A549 (cell line): ENCODE data around the gene PTGES3L. TPM values are rescaled to one million over a fixed set of nuclear protein-coding genes. Genes with fewer than 3 reads are reported as not detected.

Experiments
- ATAC-seq, 2 experiments: fragments of 200-7000 bp in 1 of 2; fragments of >200 bp in 1 of 2; cut with Nextera tagmentation in 1 of 2; cut with Tn5 transposase in 1 of 2; 3 replicates each; pipeline versions ENCODE4 v1.8.0 to v1.9.1; 2018 to 2020; ENCODE audit warnings: mild to moderate bottlenecking in 1 of 2, moderate library complexity in 1 of 2
- CTCF ChIA-PET: fragments of 300-600 bp; sonication (Branson Sonifier 250); formaldehyde crosslinking; extraction: SDS; loops from one replicate; lab custom pipeline; 2021; ENCODE audit warnings: antibody characterized with exemption, inconsistent platforms; lab: Yijun Ruan, JAX
- POLR2A ChIA-PET: fragments of 350-600 bp; formaldehyde crosslinking; extraction: SDS; loops from one replicate; lab custom pipeline; 2021; ENCODE audit warnings: antibody characterized with exemption, inconsistent platforms; lab: Yijun Ruan, JAX
- DNase-seq, 2 experiments: peaks; one replicate each; pipeline versions ENCODE4 v3.0.0 to v3.0.0-alpha.2; 2011 to 2016; ENCODE audit warnings: low read depth in 1 of 2, low spot score in 1 of 2
- FAIRE-seq: peaks from 2 replicates; lab custom pipeline; 2011; peaks lifted over from hg19 to GRCh38; lab: Jason Lieb, UNC
- H3K27ac ChIP-seq, 2 experiments: fragments of >200 bp; sonication (Bioruptor Twin); formaldehyde crosslinking; 3 replicates each; pipeline ENCODE4 v1.5.1; 2016 to 2017
- H3K4me1 ChIP-seq: fragments of >200 bp; sonication (Bioruptor Twin); formaldehyde crosslinking; 3 replicates; pipeline ENCODE4 v1.6.1; 2016
- H3K4me2 ChIP-seq: fragments of >200 bp; sonication (Bioruptor Twin); formaldehyde crosslinking; 3 replicates; pipeline ENCODE4 v1.6.1; 2016
- H3K4me3 ChIP-seq: fragments of >200 bp; sonication (Bioruptor Twin); formaldehyde crosslinking; 3 replicates; pipeline ENCODE4 v1.5.1; 2016
- H3K9me3 ChIP-seq: fragments of >200 bp; sonication (Bioruptor Twin); formaldehyde crosslinking; 3 replicates; pipeline ENCODE4 v1.6.1; 2016
- CBX2 ChIP-seq: fragments of 200-600 bp; sonication (generic); IDR thresholded peaks from 2 replicates; pipeline ENCODE4 v1.6.1; 2016; ENCODE audit warnings: low read depth, mild to moderate bottlenecking, borderline replicate concordance
- CBX8 ChIP-seq: fragments of 200-600 bp; sonication (generic); IDR thresholded peaks from 2 replicates; pipeline ENCODE4 v1.6.1; 2016
- CHD4 ChIP-seq: fragments of 200-600 bp; sonication (generic); IDR thresholded peaks from 2 replicates; pipeline ENCODE4 v1.6.1; 2016; ENCODE audit warnings: antibody characterized with exemption, mild to moderate bottlenecking, borderline replicate concordance
- E2F6 ChIP-seq: IDR thresholded peaks from 2 replicates; pipeline ENCODE4 v1.6.1; 2012; ENCODE audit warnings: low read depth, borderline replicate concordance
- EHMT2 ChIP-seq: fragments of 200-600 bp; sonication (generic); IDR thresholded peaks from 2 replicates; pipeline ENCODE4 v1.6.1; 2016; ENCODE audit warnings: antibody characterized with exemption, low read depth, mild to moderate bottlenecking, moderate library complexity
- EP300 ChIP-seq, 2 experiments: fragments of >200 bp; sonication (Bioruptor Twin); formaldehyde crosslinking; IDR thresholded peaks; 2 replicates in 1 of 2; 3 replicates in 1 of 2; pipeline ENCODE4 v1.6.1; 2016 to 2017
- FOSB ChIP-seq: fragments of 250-450 bp; sonication (Bioruptor Pico); IDR thresholded peaks from 2 replicates; pipeline ENCODE4 v1.5.0; 2020; ENCODE audit warnings: mild to moderate bottlenecking, moderate library complexity
- FOSL2 ChIP-seq, 2 experiments: fragments of 450-650 bp in 1 of 2; fragments of >200 bp in 1 of 2; sonication (Bioruptor Twin) in 1 of 2; formaldehyde crosslinking; IDR thresholded peaks; 2 replicates each; pipeline versions ENCODE4 v1.5.0 to v1.6.1; 2016 to 2020; ENCODE audit warnings: mild to moderate bottlenecking in 1 of 2, moderate library complexity in 1 of 2
- HDAC2 ChIP-seq: fragments of 200-600 bp; sonication (generic); IDR thresholded peaks from 2 replicates; pipeline ENCODE4 v1.6.1; 2016
- HOXA7 ChIP-seq: fragments of 250-450 bp; sonication (Bioruptor Pico); IDR thresholded peaks from 2 replicates; pipeline ENCODE4 v1.5.0; 2020; ENCODE audit warnings: mild to moderate bottlenecking, moderate library complexity
- KDM1A ChIP-seq: fragments of 200-600 bp; sonication (generic); IDR thresholded peaks from 2 replicates; pipeline ENCODE4 v1.6.1; 2016; ENCODE audit warnings: low read depth, mild to moderate bottlenecking
- MAZ ChIP-seq: fragments of 150-350 bp; IDR thresholded peaks from 2 replicates; pipeline ENCODE4 v1.6.1; 2014; ENCODE audit warnings: antibody characterized with exemption, low read depth, low read length, borderline replicate concordance
- MYC ChIP-seq: IDR thresholded peaks from 2 replicates; pipeline ENCODE4 v1.6.1; 2012; ENCODE audit warnings: mild to moderate bottlenecking, inconsistent platforms, low read length, improper control_type of control experiment, borderline replicate concordance
- PHF8 ChIP-seq: fragments of 200-600 bp; sonication (generic); IDR thresholded peaks from 2 replicates; pipeline ENCODE4 v1.6.1; 2016; ENCODE audit warnings: low read depth, mild to moderate bottlenecking, antibody characterized with exemption, moderate library complexity, borderline replicate concordance
- POLR2AphosphoS2 ChIP-seq: conservative IDR thresholded peaks from 2 replicates; pipeline ENCODE4 v1.6.1; 2012; ENCODE audit warnings: low read length, improper control_type of control experiment, inconsistent platforms
- RAD21 ChIP-seq, 2 experiments: fragments of >200 bp in 1 of 2; sonication (Bioruptor Twin) in 1 of 2; formaldehyde crosslinking in 1 of 2; IDR thresholded peaks in 1 of 2; conservative IDR thresholded peaks in 1 of 2; 2 replicates in 1 of 2; 3 replicates in 1 of 2; pipeline ENCODE4 v1.6.1; 2012 to 2018; ENCODE audit warnings: inconsistent platforms in 1 of 2
- RARB ChIP-seq: fragments of 250-450 bp; sonication (Bioruptor Pico); IDR thresholded peaks from 2 replicates; pipeline ENCODE4 v1.8.0; 2021; ENCODE audit warnings: mild to moderate bottlenecking, moderate library complexity
- REST ChIP-seq: fragments of 200-600 bp; sonication (generic); IDR thresholded peaks from 2 replicates; pipeline ENCODE4 v1.6.1; 2016; ENCODE audit warnings: antibody characterized with exemption, mild to moderate bottlenecking, moderate library complexity
- RFX5 ChIP-seq: fragments of 450-650 bp; IDR thresholded peaks from 2 replicates; pipeline ENCODE4 v1.7.1; 2014; ENCODE audit warnings: antibody characterized with exemption, mild to moderate bottlenecking, moderate library complexity
- TFCP2L1 ChIP-seq: fragments of 250-450 bp; sonication (Bioruptor Pico); IDR thresholded peaks from 2 replicates; pipeline ENCODE4 v1.5.0; 2021; ENCODE audit warnings: mild to moderate bottlenecking
- TP53 ChIP-seq: fragments of 250-450 bp; sonication (Bioruptor Pico); IDR thresholded peaks from 2 replicates; pipeline ENCODE4 v1.5.0; 2021; ENCODE audit warnings: mild to moderate bottlenecking, moderate library complexity
- USF2 ChIP-seq: fragments of 450-650 bp; IDR thresholded peaks from 2 replicates; pipeline ENCODE4 v1.6.1; 2014; ENCODE audit warnings: antibody characterized with exemption
- ZSCAN20 ChIP-seq: fragments of 250-450 bp; sonication (Bioruptor Pico); IDR thresholded peaks from 2 replicates; pipeline ENCODE4 v1.8.0; 2022; ENCODE audit warnings: mild to moderate bottlenecking, moderate library complexity
- WGBS: methylation state at CpG from one replicate; pipeline ENCODE4 v1.1.6; 2017; ENCODE audit errors: missing lambda C conversion rate; 5-methylcytosine and 5-hydroxymethylcytosine counted together
- polyA plus RNA-seq, 4 experiments: library from polyadenylated mRNA; depleted of rRNA in 3 of 4; stranded (reverse); fragments of >200 nt; fragmentation: RNase III in 1 of 4; extraction: RNeasy Plus Mini Kit Qiagen cat#74134 plus additional on column Dnase treatment in 1 of 4; gene quantifications; 2 replicates in 3 of 4; 3 replicates in 1 of 4; pipeline ENCODE4 v1.2.3, GENCODE V29; 2011 to 2017

PTGES3L gene
- polyA plus RNA-seq, 2 of the 4 experiments (the other 2 are of a cell fraction): 1.8 to 3.5 TPM

- Histone ChIP-seq H3K27ac (no peak overlapping the region), H3K4me3 (no peak overlapping the region)
- POLR2A ChIA-PET: no interaction called here
- TF ChIP-seq EHMT2: no peak
- TF ChIP-seq TP53 (CRISPR knock-in tag): no peak
- TF ChIP-seq USF2: no peak
- no peak for TF ChIP-seq FOSL2 (IDR thresholded peaks at IDR 0.05)
- no peak for TF ChIP-seq FOSL2 (CRISPR knock-in tag; IDR thresholded peaks at IDR 0.05)
- no peak for TF ChIP-seq REST
- no peak for TF ChIP-seq CHD4
- TF ChIP-seq, all 56 proteins: peak for 0
- ATAC-seq: no peak
- Histone ChIP-seq H3K4me2 (no peak overlapping the region), H3K9me3 (no peaks in the 10 kb centered on the region), H3K4me1 (peaks cover 24% of the 10 kb centered on the region)
- no peak for FAIRE-seq
- WGBS: 96% methylated on average over 4 of the region's 7 CpGs
- DNase-seq: no peak
- CTCF ChIA-PET: interaction anchor here (0.5 kb wide), 1 partner anchor 31 kb away, joined by 4 read pairs; no protein-coding TSS in a partner anchor
Observed at GRCh38 chr17:43016216-43016615, 36.3 kb upstream of the PTGES3L start.

- CTCF ChIA-PET: interaction anchor here (0.5 to 1.6 kb wide), 2 partner anchors 9 to 30 kb away, joined by 4 to 7 read pairs; no protein-coding TSS in a partner anchor
- POLR2A ChIA-PET: interaction anchor here (1.2 kb wide), 1 partner anchor 300 kb away, joined by 3 read pairs; no protein-coding TSS in a partner anchor
- WGBS: 80% methylated on average over 9 of the region's 9 CpGs
- DNase-seq (no peak), FAIRE-seq (no peak), ATAC-seq (no peak)
- Histone ChIP-seq H3K4me2 (no peak overlapping the region), H3K27ac (no peak overlapping the region), H3K9me3 (no peaks in the 10 kb centered on the region), H3K4me1 (peaks cover 24% of the 10 kb centered on the region), H3K4me3 (no peak overlapping the region)
- TF ChIP-seq POLR2AphosphoS2: no peak
- no peak for TF ChIP-seq RFX5
- no peak for TF ChIP-seq CHD4
- TF ChIP-seq HOXA7: no peak
- TF ChIP-seq HDAC2: no peak
- TF ChIP-seq TFCP2L1 (CRISPR knock-in tag): no peak
- TF ChIP-seq MYC: no peak
- TF ChIP-seq FOSL2 (IDR thresholded peaks at IDR 0.05): no peak
- TF ChIP-seq FOSL2 (CRISPR knock-in tag; IDR thresholded peaks at IDR 0.05): no peak
- TF ChIP-seq CBX2: no peak
- TF ChIP-seq RARB (CRISPR knock-in tag): no peak
- no peak for TF ChIP-seq TP53 (CRISPR knock-in tag)
- no peak for TF ChIP-seq CBX8
- no peak for TF ChIP-seq KDM1A
- TF ChIP-seq MAZ: no peak
- TF ChIP-seq FOSB (CRISPR knock-in tag): no peak
- no peak for TF ChIP-seq E2F6
- no peak for TF ChIP-seq RAD21 (conservative IDR thresholded peaks at IDR 0.05 in 1 of 2, IDR thresholded peaks at IDR 0.05 in 1 of 2)
- TF ChIP-seq PHF8: no peak
- no peak for TF ChIP-seq EP300 (IDR thresholded peaks at IDR 0.05)
- TF ChIP-seq ZSCAN20: no peak
Observed at GRCh38 chr17:43015579-43015978, 35.7 kb upstream of the PTGES3L start.
